Measurements from ENCODE around the gene TGFB1I1.

GRCh38 chr16:31473264-31473984, 1.5 kb downstream of the TGFB1I1 start:
- TF ChIP-seq POLR2A (IDR thresholded peaks at IDR 0.05) (no peak), POLR2AphosphoS5 (IDR thresholded peaks at IDR 0.05) (no peak)

Measured in breast epithelium (tissue), 3 donors.